SW480 (cell line): Measurements from ENCODE around the gene C6orf163.
"Not testable (repeated sequence)": the region's sequence is repeated elsewhere in the genome, so short reads cannot be mapped to it uniquely, and the experiment has no call there.

Experiments
- DNase-seq: peaks from one replicate; pipeline ENCODE4 v3.0.0-alpha.2; 2016; ENCODE audit warnings: low spot score

The C6orf163 gene

GRCh38 chr6:87344731-87345130 is at the start of gene C6orf163:
C6orf163 (plus strand) TSS chr6:87344813; CDS start chr6:87345100, 287 bp downstream.
- no peak for DNase-seq

DNA sequence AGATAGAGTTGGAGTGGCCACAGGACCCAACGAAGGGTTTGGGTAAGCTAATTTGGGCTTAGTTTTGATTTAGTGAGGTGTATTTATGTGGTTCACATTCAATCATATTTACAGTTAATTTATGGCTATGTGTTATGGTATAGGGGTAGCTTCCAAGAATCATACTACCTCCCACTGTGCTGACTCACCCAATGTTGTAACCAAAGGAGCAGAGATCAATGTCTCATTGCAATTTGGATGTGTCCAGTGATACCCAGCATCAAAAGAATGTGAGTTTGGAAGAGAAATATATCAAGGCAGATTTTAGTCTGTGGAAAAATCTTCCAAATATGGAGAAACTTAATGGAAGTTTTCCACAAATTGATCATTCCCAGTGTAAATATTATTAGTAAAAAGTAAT is 47.5 kb upstream of the C6orf163 start:
- DNase-seq: no peak

GRCh38 chr6:87301277-87301676 is 43.3 kb upstream of the C6orf163 start:
- DNase-seq: not testable (repeated sequence)

DNA sequence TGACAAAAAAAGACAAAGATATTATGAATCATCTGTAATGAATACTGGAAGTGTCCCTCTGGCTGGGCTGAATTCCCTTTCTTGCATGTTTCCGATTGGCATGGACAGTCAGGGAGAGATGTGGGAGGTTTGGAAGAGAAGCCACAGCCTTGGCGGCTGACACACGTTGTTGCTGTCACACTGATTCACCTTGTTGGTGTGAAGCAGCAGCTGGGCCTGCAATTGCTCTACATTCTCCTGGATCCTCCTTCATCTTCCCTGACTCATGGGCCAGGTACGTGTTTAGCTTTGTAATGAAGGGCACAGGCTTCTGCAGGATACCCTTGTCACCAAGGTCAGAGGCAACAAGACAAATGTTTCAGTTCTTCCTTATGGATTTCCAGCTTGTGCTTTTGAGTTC is 35.6 kb upstream of the C6orf163 start:
- peak; percentile 14 for DNase-seq

GRCh38 chr6:87312860-87313259 is 31.8 kb upstream of the C6orf163 start:
- DNase-seq: no peak

GRCh38 chr6:87315071-87315470 is 29.5 kb upstream of the C6orf163 start:
- DNase-seq: no peak

DNA sequence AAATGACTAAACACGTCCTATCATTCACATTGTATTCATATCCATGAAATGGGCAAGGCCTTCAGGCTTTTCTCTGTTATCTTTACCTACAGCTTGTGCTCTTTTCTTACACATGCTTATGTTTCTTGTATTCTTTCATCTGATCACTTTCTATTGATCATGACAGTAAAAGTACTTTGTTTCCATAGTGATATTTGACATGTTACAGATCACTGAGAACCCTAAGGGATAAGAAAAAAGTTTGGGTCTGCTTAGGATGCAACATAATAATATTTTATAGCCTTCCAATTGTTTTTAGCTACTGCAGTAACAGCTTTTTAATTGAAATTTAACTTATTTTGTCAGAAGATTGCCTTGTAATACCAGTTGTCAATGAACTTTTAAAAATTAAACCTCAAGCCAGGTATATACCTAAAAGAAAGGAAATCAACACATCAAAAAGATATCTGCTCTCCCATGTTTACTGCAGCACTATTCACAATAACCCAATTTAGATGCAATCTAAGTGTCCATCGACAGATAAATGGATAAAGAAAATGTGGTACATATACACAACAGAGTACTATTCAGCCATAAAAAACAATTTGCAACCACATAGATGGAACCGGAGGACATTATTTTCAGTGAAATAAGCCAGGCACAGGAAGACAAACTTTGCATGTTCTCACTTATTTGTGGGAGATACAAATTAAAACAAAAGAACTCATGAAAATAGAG is 25.2 kb upstream of the C6orf163 start:
- DNase-seq: no peak

- peak; percentile 80 for DNase-seq
Measured at GRCh38 chr6:87322304-87323212, 22.1 kb upstream of the C6orf163 start, which contains the start of gene SMIM8. SMIM8 (plus strand) TSS chr6:87322588; CDS start chr6:87337032, 14,444 bp downstream.

DNA sequence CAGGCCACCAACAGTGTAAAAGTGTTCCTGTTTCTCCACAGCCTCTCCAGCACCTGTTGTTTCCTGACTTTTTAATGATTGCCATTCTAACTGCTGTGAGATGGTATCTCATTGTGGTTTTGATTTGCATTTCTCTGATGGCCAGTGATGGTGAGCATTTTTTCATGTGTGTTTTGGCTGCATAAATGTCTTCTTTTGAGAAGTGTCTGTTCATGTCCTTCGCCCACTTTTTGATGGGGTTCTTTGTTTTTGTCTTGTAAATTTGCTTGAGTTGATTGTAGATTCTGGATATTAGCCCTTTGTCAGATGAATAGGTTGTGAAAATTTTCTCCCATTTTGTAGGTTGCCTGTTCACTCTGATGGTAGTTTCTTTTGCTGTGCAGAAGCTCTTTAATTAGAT is 20.7 kb upstream of the C6orf163 start:
- DNase-seq: not testable (repeated sequence)

- no peak for DNase-seq
Measured at GRCh38 chr6:87330961-87331360, 13.7 kb upstream of the C6orf163 start.

DNA sequence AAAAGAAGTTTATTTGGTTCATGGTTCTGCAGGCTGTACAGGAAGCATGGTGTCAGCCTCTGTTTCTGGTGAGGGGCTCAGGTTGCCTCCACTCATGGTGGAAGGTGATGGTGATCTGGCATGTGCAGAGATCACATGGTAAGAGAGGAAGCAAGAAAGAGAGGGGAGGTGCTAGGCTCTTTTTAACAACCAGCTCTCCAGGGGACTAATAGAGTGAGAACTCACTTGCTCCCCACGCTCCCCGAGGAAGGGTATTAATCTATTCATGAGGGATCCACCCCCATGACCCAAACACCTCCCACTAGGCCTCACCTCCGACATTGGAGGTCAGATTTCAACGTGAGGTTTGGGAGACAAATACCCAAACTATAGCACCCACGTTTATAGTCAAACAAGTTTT is 11.6 kb upstream of the C6orf163 start:
- no peak for DNase-seq

DNA sequence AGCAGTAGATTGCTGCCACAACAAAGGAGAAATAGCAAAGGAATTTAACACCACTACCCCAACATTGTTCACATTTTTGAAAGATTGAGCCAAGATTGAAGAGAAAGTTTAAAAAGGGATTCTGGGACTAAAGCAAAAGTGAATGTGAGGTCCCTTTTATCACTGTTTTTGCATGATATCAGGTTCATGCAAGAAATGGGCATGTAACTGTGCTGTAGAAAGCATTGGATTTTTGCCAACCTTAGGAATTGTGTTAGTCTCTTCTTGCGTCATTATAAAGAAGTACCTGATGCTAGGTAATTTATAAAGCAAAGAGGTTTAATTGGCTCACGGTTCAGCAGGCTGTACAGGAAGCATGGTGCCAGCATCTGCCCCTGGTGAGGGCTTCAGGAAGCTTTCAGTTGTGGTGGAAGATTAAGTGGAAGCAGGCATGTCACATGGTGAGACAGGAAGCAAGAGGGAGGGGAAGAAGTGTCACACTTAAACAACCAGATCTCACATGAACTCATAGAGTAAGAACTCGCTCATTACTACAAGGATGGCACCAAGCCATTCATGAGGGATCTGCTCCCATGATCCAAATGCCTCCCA is 10.9 kb upstream of the C6orf163 start:
- DNase-seq: no peak

GRCh38 chr6:87334683-87335082 is 9.9 kb upstream of the C6orf163 start:
- no peak for DNase-seq

GRCh38 chr6:87336367-87336766 is 8.2 kb upstream of the C6orf163 start:
- no peak for DNase-seq

DNA sequence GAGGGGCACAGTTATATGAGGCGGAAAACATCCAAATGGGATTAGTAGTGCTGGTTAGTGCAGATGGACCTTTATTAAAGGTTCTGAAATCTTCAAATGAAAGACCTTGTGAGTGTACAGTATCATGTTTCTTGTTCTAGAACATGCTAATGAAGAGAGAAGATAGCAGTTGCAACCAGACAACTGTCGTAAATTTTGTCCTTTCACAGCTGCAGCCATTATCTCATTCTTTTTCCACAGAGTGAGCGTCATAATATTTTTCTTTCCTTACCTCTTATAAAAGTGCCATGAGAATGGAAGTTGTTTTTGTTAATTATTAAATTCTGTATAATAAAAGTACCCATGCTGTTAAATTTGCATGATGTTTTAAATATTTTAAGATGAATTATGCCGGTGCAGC is 4.4 kb upstream of the C6orf163 start:
- no peak for DNase-seq

- no peak for DNase-seq
Measured at GRCh38 chr6:87341158-87341557, 3.5 kb upstream of the C6orf163 start.

DNA sequence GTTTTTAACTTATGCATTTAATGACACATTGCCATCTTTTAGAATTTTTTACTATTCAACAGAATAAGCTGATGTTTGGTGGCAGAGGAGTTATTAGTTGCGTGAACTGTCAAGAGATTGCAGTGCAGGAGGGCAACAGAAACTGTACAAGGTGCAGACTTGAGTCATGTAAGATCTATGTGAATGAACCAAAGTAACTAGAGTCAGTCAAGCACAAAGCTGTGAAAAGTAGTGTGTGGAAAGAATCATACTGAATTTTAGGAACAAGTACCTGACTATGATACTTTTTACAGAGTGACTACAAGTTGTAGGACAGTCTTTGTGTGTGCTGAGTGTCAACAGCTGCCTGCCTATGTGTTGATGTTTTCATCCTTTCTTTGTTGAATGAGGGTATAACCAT is 2.7 kb upstream of the C6orf163 start:
- DNase-seq: no peak

DNA sequence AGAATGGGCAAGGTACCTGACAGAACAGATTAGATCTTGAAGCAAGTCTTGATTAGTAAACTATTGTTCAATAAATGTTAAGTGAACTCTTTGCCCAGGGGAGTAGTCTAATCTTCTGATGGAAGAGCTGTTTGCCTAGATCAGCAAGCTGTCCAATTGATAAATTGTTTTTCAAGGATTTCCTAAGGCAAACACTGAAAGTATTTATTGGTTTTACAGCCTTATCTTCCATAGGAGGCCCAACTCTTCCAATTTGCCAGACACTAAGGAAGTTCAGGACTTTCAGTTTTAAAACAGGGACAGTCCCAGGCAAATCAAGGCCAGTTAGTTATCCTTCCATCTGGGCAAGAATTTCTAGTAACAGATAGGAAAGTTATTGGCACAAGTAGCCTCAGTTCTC is 1.8 kb upstream of the C6orf163 start:
- DNase-seq: no peak

DNA sequence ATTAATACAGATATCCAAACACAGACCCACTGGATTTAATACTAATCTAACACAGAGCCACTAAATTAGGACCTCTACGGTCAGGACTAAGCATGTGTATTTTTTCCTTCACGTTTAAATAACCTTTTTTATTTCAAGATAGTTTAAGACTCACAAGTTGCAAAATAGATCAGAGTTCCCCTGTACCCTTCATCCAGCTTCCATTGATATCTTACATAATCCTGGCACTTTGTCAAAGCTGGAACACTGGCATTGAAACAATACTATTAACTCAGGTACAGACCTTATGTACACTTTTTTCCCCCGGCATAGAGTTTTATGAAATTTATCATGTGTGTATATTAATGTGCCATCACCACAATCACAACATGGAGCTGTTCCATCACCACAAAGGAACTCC is 2.1 kb downstream of the C6orf163 start:
- no peak for DNase-seq

GRCh38 chr6:87349896-87350295 is 5.3 kb downstream of the C6orf163 start:
- DNase-seq: no peak

GRCh38 chr6:87350516-87350915 is 5.9 kb downstream of the C6orf163 start:
- DNase-seq: no peak

DNA sequence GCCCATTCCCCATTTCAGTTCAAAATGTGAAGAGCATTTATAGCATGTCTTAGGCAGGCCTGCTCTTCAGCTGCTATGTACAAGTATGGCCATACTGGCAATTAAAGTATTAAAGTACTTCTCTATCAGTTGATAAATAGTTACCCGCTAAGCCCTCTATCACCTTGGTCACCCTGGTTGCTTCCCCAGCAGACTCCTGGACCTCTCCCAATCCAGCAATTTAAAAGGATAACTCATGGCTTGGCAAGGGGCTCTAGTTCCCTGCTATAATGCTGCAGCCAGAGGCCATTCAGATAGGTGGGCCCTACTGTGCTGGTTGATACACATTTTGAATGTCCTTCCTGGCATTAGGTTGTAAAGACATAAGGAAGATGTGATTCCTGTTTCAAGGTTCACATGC is 7.0 kb downstream of the C6orf163 start:
- DNase-seq: no peak

- no peak for DNase-seq
Measured at GRCh38 chr6:87356181-87356580, 11.6 kb downstream of the C6orf163 start.
